Brain microvascular endothelial cell (primary cell): ENCODE measurements around the gene LINC00237.

Experiments used
- DNase-seq: peaks from one replicate; pipeline ENCODE4 v3.0.0-alpha.2; 2020
- H3K27ac ChIP-seq: fragments of 250-450 bp; sonication (Bioruptor Pico); 2 replicates; pipeline ENCODE4 v1.5.1; 2020; ENCODE audit warnings: mild to moderate bottlenecking, moderate library complexity
- H3K27me3 ChIP-seq: fragments of 250-450 bp; sonication (Bioruptor Pico); replicated peaks from 2 replicates; pipeline ENCODE4 v1.5.1; 2020; ENCODE audit warnings: mild to moderate bottlenecking
- H3K36me3 ChIP-seq: fragments of 250-450 bp; sonication (Bioruptor Pico); replicated peaks from 2 replicates; pipeline ENCODE4 v1.5.1; 2020; ENCODE audit warnings: mild to moderate bottlenecking
- H3K4me3 ChIP-seq: 2 replicates; pipeline ENCODE4 v1.5.1; 2011; ENCODE audit warnings: low read depth, mild to moderate bottlenecking, control low read depth, low read length, moderate library complexity
- CTCF ChIP-seq: IDR thresholded peaks from 2 replicates; pipeline ENCODE4 v1.5.1; 2011; ENCODE audit warnings: low read depth, mild to moderate bottlenecking, moderate library complexity, low read length, control low read depth, inconsistent platforms; ENCODE audit errors: missing control alignments
- in situ Hi-C: cut with HindIII; loops from 2 replicates; pipeline ENCODE4 v1.10.0; 2017; ENCODE audit warnings: low sequenced_read_pairs, low pct_ligation_motif_present

LINC00237 gene

DNA sequence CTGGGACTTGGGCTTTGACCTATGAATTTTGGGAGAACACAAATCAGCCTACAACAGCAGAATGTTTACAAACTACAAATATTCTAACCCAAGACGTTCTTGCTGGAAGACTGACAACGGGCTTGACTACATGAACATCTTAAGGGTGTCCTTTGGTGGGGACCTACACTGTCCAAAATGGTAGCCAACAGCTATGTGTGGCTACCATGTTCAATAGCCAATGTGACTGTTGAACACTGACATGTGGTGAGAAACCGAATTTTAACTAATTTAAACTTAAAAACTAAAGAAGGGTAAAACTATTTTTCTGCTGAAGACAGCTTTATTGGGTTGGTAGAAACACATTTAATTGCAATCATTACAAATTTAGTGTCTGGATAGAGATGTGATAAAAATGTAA, 30.1 kb downstream of the LINC00237 start:
- no peak for DNase-seq
- no peaks in the 10 kb centered on the region for H3K36me3 ChIP-seq
- in situ Hi-C loops, result no loop called here
- H3K27me3 ChIP-seq, result no peaks in the 10 kb centered on the region
- TF ChIP-seq CTCF, result no peak
- H3K4me3 ChIP-seq, result no peak overlapping the region
- no peak overlapping the region for H3K27ac ChIP-seq

GRCh38 chr20:21075471-21075870, 30.7 kb downstream of the LINC00237 start:
- Histone ChIP-seq H3K27me3 (no peaks in the 10 kb centered on the region), H3K27ac (no peak overlapping the region), H3K36me3 (no peaks in the 10 kb centered on the region), H3K4me3 (no peak overlapping the region)
- DNase-seq, result no peak
- in situ Hi-C loops, result no loop called here
- TF ChIP-seq CTCF, result no peak

DNA sequence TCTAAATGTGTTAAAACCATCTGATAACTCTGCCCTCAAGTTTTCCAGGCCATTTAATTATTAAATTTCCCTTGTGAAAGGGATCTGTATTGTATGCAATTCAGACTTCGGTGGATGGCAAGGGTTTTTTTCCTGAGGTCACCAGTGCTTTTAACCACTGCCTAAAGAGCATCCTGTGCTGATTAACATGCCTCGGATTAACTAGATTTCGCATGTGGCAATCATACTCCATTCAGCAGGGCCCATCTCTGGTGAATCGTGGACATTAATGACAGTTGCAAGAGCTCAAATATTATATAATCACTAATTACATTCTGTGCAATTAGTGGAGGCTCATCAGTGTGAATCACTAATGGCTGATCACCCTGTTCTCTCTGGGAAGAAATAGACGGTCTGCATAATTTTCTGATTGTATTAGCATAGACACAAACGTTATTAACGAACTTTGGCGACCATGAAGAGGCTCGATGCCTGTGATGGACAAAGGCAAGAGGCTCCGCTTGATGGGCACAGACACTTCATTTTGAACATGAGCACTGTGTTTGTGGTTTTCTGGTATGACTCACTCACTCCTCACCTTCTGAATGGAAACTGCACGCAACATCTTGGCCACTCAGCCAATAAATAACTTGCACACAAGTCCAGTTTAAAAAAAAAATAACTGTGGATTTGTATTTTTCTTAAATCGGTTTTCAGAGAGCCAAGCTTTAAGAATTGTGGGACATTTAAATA, 31.4 kb downstream of the LINC00237 start:
- in situ Hi-C loops, result no loop called here
- TF ChIP-seq CTCF, result no peak
- DNase-seq, result no peak

DNA sequence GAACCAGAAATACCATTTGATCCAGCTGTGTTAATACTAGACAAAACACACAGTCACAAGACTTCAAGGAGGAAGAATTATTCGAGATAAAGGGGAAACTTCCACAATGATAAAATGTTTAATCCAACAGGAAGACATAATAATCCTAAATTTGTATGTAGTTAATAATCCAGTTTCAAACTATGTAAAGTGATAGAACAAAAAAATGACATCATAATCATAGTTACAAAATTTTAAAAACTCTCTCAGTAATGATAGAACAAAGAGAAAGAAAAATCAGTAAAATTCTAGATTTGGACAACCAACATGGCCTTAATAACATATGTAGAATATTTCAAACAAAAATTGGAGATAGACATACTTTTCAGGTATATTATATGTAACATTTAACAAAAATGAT, 38.9 kb downstream of the LINC00237 start:
- no peak for DNase-seq
- Histone ChIP-seq H3K4me3 (no peak overlapping the region), H3K27ac (no peak overlapping the region), H3K36me3 (no peaks in the 10 kb centered on the region), H3K27me3 (no peaks in the 10 kb centered on the region)
- TF ChIP-seq CTCF, result no peak
- in situ Hi-C loops, result no loop called here

More for the DNA sequence above, 31.4 kb downstream of the LINC00237 start:
- Histone ChIP-seq H3K27ac (no peak overlapping the region), H3K27me3 (no peaks in the 10 kb centered on the region), H3K36me3 (no peaks in the 10 kb centered on the region), H3K4me3 (no peak overlapping the region)

GRCh38 chr20:21064924-21065323, 41.2 kb downstream of the LINC00237 start:
- no peak overlapping the region for H3K4me3 ChIP-seq
- no peak overlapping the region for H3K27ac ChIP-seq
- in situ Hi-C loops, result no loop called here
- no peaks in the 10 kb centered on the region for H3K36me3 ChIP-seq
- DNase-seq, result no peak
- TF ChIP-seq CTCF, result no peak
- no peaks in the 10 kb centered on the region for H3K27me3 ChIP-seq

GRCh38 chr20:21063276-21063675, 42.9 kb downstream of the LINC00237 start:
- in situ Hi-C loops, result no loop called here
- Histone ChIP-seq H3K27me3 (no peaks in the 10 kb centered on the region), H3K4me3 (no peak overlapping the region), H3K36me3 (no peaks in the 10 kb centered on the region), H3K27ac (no peak overlapping the region)
- TF ChIP-seq CTCF, result no peak
- DNase-seq, result no peak
